ENCODE measurements around the gene TP53TG3F.
"Not testable (repeated sequence)": the region's sequence is repeated elsewhere in the genome, so short reads cannot be mapped to it uniquely, and the experiment has no call there.

Gene TP53TG3F, protein sequence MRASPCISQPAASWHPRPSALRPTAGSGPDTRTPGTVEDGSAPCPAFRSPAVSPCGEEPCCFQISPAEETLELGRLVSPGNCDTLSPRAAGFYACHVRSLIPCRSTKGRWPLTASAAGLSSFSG

GRCh38 chr16:33459312-33459711, at the start of gene TP53TG3F:
TP53TG3F (plus strand) TSS chr16:33459612; CDS start chr16:33459680, 68 bp downstream.
- H3K4me3 ChIP-seq; H3K9me3 ChIP-seq (ENCODE audit: low read depth, low read length); H3K9ac ChIP-seq (ENCODE audit: insufficient read length); DNase-seq (ENCODE audit: low read depth, low spot score); H3K27ac ChIP-seq; H3K36me3 ChIP-seq (ENCODE audit: insufficient read depth, low read length): not testable (repeated sequence)

DNA sequence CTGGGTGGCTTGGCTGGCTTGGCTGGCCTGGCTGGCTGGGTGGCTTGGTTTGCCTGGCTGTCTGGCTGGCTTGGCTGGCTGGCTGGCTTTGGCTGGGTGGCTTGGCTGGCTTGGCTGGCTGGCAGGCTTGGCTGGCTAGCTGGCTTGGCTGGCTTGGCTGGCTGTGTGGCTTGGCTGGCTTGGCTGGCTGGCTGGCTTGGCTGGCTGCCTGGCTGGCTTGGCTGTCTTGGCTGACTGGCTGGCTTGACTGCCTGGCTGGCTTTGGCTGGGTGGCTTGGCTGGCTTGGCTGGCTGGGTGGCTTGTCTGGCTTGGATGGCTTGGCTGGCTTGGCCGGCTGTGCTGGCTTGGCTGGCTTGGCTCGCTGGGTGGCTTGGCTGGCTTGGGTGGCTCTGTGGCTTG, 32.2 kb downstream of the TP53TG3F start:
- not testable (repeated sequence) for H3K9ac ChIP-seq (ENCODE audit: insufficient read length); H3K27ac ChIP-seq; DNase-seq (ENCODE audit: low read depth, low spot score); H3K4me3 ChIP-seq; H3K9me3 ChIP-seq (ENCODE audit: low read depth, low read length); H3K36me3 ChIP-seq (ENCODE audit: insufficient read depth, low read length)

DNA sequence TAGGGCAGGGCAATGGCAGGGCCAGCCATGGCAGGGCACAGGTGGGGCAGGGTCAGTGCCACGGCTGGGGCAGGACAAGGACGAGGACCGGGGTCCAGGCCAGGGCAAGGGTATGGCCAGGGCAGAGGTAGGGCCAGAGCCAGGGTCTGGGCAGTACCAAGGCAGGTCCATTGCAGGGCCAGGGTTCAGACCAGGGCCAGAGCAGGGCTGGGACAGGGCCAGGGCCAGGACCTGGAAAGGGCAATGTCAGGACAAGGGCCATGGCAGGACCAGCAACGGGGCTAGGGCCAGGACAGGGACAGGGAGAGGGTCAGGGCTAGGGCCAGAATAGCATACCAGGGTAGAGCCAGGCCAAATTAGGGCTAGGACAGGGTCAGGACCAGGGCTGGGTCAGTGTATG, 47.8 kb downstream of the TP53TG3F start:
- not testable (repeated sequence) for H3K27ac ChIP-seq; H3K9ac ChIP-seq (ENCODE audit: insufficient read length); H3K36me3 ChIP-seq (ENCODE audit: insufficient read depth, low read length); DNase-seq (ENCODE audit: low read depth, low spot score); H3K4me3 ChIP-seq; H3K9me3 ChIP-seq (ENCODE audit: low read depth, low read length)

- H3K4me3 ChIP-seq; H3K27ac ChIP-seq; H3K9me3 ChIP-seq (ENCODE audit: low read depth, low read length); H3K9ac ChIP-seq (ENCODE audit: insufficient read length); H3K36me3 ChIP-seq (ENCODE audit: insufficient read depth, low read length); DNase-seq (ENCODE audit: low read depth, low spot score): not testable (repeated sequence)
These were observed 49.7 kb downstream of the TP53TG3F start for GRCh38 chr16:33509070-33509469.

GRCh38 chr16:33509906-33510305, 50.5 kb downstream of the TP53TG3F start:
- H3K4me3 ChIP-seq; H3K36me3 ChIP-seq (ENCODE audit: insufficient read depth, low read length); H3K9ac ChIP-seq (ENCODE audit: insufficient read length); H3K9me3 ChIP-seq (ENCODE audit: low read depth, low read length); H3K27ac ChIP-seq; DNase-seq (ENCODE audit: low read depth, low spot score): not testable (repeated sequence)

Data from SK-N-MC (cell line).